ENCODE results near the gene SOX8.

DNA sequence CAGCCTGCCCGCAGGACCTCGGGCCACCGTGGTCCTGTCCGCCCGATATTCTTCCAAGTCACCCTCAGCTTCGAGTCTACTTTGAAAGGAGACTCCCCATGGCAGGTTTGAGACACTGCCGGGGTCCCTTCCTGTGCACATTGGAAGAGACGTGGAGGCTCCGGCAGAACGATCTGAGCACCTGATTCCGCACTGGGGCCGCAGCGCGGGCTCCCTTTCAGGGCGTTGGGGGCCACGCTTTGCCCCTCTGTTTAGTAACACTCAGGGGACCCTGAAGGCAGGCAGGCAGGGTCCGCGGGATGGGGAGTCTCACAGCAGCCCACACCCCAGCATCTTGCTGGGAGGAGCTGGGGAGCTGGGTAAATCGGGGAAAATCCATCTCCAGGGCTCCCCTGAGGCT lies 30.6 kb downstream of the SOX8 start:
- TF ChIP-seq POLR2AphosphoS5 (IDR thresholded peaks at IDR 0.05; ENCODE audit: low read depth, low read length) (no peak), POLR2A (IDR thresholded peaks at IDR 0.05; ENCODE audit: low read depth, low read length) (no peak), TAF1 (IDR thresholded peaks at IDR 0.05; ENCODE audit: low read depth, low read length) (no peak), SPI1 (IDR thresholded peaks at IDR 0.05; ENCODE audit: low read depth, low read length) (no peak)

Measured in GM12891 (cell line).